Muscle layer of duodenum (tissue), 2 donors: Measurements from ENCODE around the gene NPB.

Experiments
- H3K27ac ChIP-seq: one replicate; pipeline ENCODE4 v1.7.0; 2013; ENCODE audit warnings: mild to moderate bottlenecking, low read length
- H3K27me3 ChIP-seq: one replicate; pipeline ENCODE4 v1.7.0; 2013; ENCODE audit warnings: low read depth, mild to moderate bottlenecking, control low read depth, low read length
- H3K36me3 ChIP-seq, 2 donors: one replicate each; pipeline ENCODE4 v1.7.0; 2013; ENCODE audit warnings: low read length in 2 of 2, control low read depth in 1 of 2, mild to moderate bottlenecking in 1 of 2; ENCODE audit not compliant: insufficient read depth in 2 of 2, control insufficient read depth in 1 of 2
- H3K4me1 ChIP-seq, 2 donors: one replicate each; pipeline ENCODE4 v1.7.0; 2013; ENCODE audit warnings: low read length in 2 of 2, mild to moderate bottlenecking in 2 of 2, control low read depth in 1 of 2, moderate library complexity in 1 of 2; ENCODE audit not compliant: insufficient read depth in 2 of 2, control insufficient read depth in 1 of 2
- H3K4me3 ChIP-seq, 2 donors: one replicate each; pipeline ENCODE4 v1.7.0; 2013; ENCODE audit warnings: low read length in 2 of 2, low read depth in 1 of 2, mild to moderate bottlenecking in 1 of 2
- H3K9me3 ChIP-seq, 2 donors: one replicate each; pipeline ENCODE4 v1.7.0; 2013; ENCODE audit warnings: low read length in 2 of 2, control low read depth in 1 of 2, mild to moderate bottlenecking in 1 of 2; ENCODE audit not compliant: control insufficient read depth in 1 of 2
- donor health status: healthy.

Gene NPB

GRCh38 chr17:81903415-81903831 is 1.4 kb downstream of the NPB start:
- Histone ChIP-seq H3K27ac (no peak overlapping the region), H3K27me3 (peaks cover 6% of the 10 kb centered on the region), H3K4me1 (peaks cover 0 to 15% of the 10 kb centered on the region in 2 donors), H3K4me3 (no peak overlapping the region), H3K36me3 (peaks cover 11 to 39% of the 10 kb centered on the region in 2 donors), H3K9me3 (no peaks in the 10 kb centered on the region)

GRCh38 chr17:81903896-81904599 is 2.0 kb downstream of the NPB start:
- no peak overlapping the region for H3K27ac ChIP-seq
- no peaks in the 10 kb centered on the region for H3K9me3 ChIP-seq
- H3K36me3 ChIP-seq, result peaks cover 5 to 34% of the 10 kb centered on the region in 2 donors
- H3K4me3 ChIP-seq, result no peak overlapping the region
- H3K4me1 ChIP-seq, result peaks cover 0 to 15% of the 10 kb centered on the region in 2 donors
- peaks cover 6% of the 10 kb centered on the region for H3K27me3 ChIP-seq

- Histone ChIP-seq H3K36me3 (peaks cover 4 to 26% of the 10 kb centered on the region in 2 donors), H3K27me3 (peaks cover 6% of the 10 kb centered on the region), H3K27ac (no peak overlapping the region), H3K4me1 (peaks cover 0 to 15% of the 10 kb centered on the region in 2 donors), H3K4me3 (no peak overlapping the region), H3K9me3 (no peaks in the 10 kb centered on the region)
These were observed 2.8 kb downstream of the NPB start for GRCh38 chr17:81904600-81905423.

GRCh38 chr17:81905424-81905875 is 3.4 kb downstream of the NPB start:
- Histone ChIP-seq H3K36me3 (peaks cover 4 to 20% of the 10 kb centered on the region in 2 donors), H3K4me1 (peaks cover 0 to 19% of the 10 kb centered on the region in 2 donors), H3K9me3 (no peaks in the 10 kb centered on the region), H3K4me3 (no peak overlapping the region), H3K27me3 (peaks cover 6% of the 10 kb centered on the region), H3K27ac (no peak overlapping the region)

GRCh38 chr17:81905993-81906392 is 4.0 kb downstream of the NPB start:
- no peak overlapping the region for H3K27ac ChIP-seq
- H3K4me3 ChIP-seq, result no peak overlapping the region
- H3K4me1 ChIP-seq, result peaks cover 0 to 23% of the 10 kb centered on the region in 2 donors
- H3K27me3 ChIP-seq, result peaks cover 5% of the 10 kb centered on the region
- H3K9me3 ChIP-seq, result no peaks in the 10 kb centered on the region
- peaks cover 4 to 18% of the 10 kb centered on the region in 2 donors for H3K36me3 ChIP-seq

- Histone ChIP-seq H3K4me1 (peaks cover 0 to 24% of the 10 kb centered on the region in 2 donors), H3K27ac (no peak overlapping the region), H3K27me3 (no peaks in the 10 kb centered on the region), H3K36me3 (peaks cover 4 to 18% of the 10 kb centered on the region in 2 donors), H3K9me3 (no peaks in the 10 kb centered on the region), H3K4me3 (no peak overlapping the region)
These were observed 4.6 kb downstream of the NPB start for GRCh38 chr17:81906476-81907218.

GRCh38 chr17:81907219-81908145 is 5.4 kb downstream of the NPB start:
- Histone ChIP-seq H3K4me3 (no peak overlapping the region), H3K36me3 (peaks cover 4 to 21% of the 10 kb centered on the region in 2 donors), H3K27me3 (no peaks in the 10 kb centered on the region)

GRCh38 chr17:81908793-81909192 is 6.8 kb downstream of the NPB start:
- Histone ChIP-seq H3K4me1 (peaks cover 0 to 13% of the 10 kb centered on the region in 2 donors), H3K27me3 (no peaks in the 10 kb centered on the region), H3K4me3 (no peak overlapping the region), H3K36me3 (peaks cover 11 to 34% of the 10 kb centered on the region in 2 donors), H3K9me3 (no peaks in the 10 kb centered on the region), H3K27ac (no peak overlapping the region)

More at GRCh38 chr17:81907219-81908145, 5.4 kb downstream of the NPB start:
- H3K9me3 ChIP-seq, result no peaks in the 10 kb centered on the region
- no peak overlapping the region for H3K27ac ChIP-seq
- H3K4me1 ChIP-seq, result peaks cover 0 to 18% of the 10 kb centered on the region in 2 donors

GRCh38 chr17:81909231-81909630 is 7.2 kb downstream of the NPB start:
- H3K27ac ChIP-seq, result no peak overlapping the region
- peaks cover 15 to 39% of the 10 kb centered on the region in 2 donors for H3K36me3 ChIP-seq
- H3K9me3 ChIP-seq, result no peaks in the 10 kb centered on the region
- no peaks in the 10 kb centered on the region for H3K27me3 ChIP-seq
- H3K4me1 ChIP-seq, result peaks cover 0 to 13% of the 10 kb centered on the region in 2 donors
- no peak overlapping the region for H3K4me3 ChIP-seq
